ENCODE data around the gene ABCC4. TPM values are rescaled to one million over a fixed set of nuclear protein-coding genes. Genes with fewer than 3 reads are reported as not detected.

Gene ABCC4
- total and polyA plus RNA-seq, 2 experiments from 2014 or later: 9.8 to 23.3 TPM

GRCh38 chr13:94988654-94989053 lies 312.6 kb downstream of the ABCC4 start:
- H3K4me2 ChIP-seq: no peak overlapping the region
- DNase-seq (ENCODE audit: low spot score): no peak
- no peak overlapping the region for H2AFZ ChIP-seq
- H3K27ac ChIP-seq: no peak overlapping the region
- no peaks in the 10 kb centered on the region for H4K20me1 ChIP-seq (ENCODE audit: insufficient read depth, poor library complexity, severe bottlenecking)
- no peaks in the 10 kb centered on the region for H3K9me3 ChIP-seq (ENCODE audit: low read depth)
- no peaks in the 10 kb centered on the region for H3K27me3 ChIP-seq
- no peak for TF ChIP-seq EZH2 (IDR thresholded peaks at IDR 0.05; ENCODE audit: borderline replicate concordance)
- TF ChIP-seq EZH2phosphoT487 (IDR thresholded peaks at IDR 0.05; ENCODE audit: low read depth, severe bottlenecking, unreplicated experiment): no peak
- TF ChIP-seq, protein P1, sequence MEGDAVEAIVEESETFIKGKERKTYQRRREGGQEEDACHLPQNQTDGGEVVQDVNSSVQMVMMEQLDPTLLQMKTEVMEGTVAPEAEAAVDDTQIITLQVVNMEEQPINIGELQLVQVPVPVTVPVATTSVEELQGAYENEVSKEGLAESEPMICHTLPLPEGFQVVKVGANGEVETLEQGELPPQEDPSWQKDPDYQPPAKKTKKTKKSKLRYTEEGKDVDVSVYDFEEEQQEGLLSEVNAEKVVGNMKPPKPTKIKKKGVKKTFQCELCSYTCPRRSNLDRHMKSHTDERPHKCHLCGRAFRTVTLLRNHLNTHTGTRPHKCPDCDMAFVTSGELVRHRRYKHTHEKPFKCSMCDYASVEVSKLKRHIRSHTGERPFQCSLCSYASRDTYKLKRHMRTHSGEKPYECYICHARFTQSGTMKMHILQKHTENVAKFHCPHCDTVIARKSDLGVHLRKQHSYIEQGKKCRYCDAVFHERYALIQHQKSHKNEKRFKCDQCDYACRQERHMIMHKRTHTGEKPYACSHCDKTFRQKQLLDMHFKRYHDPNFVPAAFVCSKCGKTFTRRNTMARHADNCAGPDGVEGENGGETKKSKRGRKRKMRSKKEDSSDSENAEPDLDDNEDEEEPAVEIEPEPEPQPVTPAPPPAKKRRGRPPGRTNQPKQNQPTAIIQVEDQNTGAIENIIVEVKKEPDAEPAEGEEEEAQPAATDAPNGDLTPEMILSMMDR (IDR thresholded peaks at IDR 0.05; ENCODE audit: poor library complexity): no peak
- 51% methylated on average over 3 of the region's 3 CpGs for WGBS (ENCODE audit: low lambda C conversion rate, missing lambda C conversion rate)
- H3K9me2 ChIP-seq (replicated peaks; ENCODE audit: insufficient read depth): no peaks in the 10 kb centered on the region
- H3K36me3 ChIP-seq (replicated peaks; ENCODE audit: insufficient read depth, low read depth): no peaks in the 10 kb centered on the region
- no peak overlapping the region for H3K4me3 ChIP-seq
- no peaks in the 10 kb centered on the region for H3K79me2 ChIP-seq
- H3K4me1 ChIP-seq (ENCODE audit: insufficient read depth): no peaks in the 10 kb centered on the region

DNA sequence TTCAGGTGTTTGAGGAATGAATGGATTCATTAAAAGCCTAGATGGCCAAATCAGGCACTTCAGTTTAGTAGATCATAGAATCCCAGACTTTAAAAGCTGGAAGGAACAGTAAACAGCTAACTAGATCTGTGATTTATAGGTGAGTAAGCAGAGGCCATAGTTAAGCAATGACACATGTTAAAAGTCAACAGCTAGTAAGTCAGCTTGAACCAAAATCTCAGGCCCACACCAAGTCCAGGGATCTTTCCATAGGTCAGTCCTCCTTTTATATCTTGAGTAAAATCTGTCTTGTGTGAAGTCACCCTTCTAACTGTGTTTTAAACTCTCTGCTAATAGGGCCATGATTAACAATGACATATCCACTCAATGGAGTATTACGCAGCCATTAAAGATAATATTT lies 313.4 kb downstream of the ABCC4 start:
- H3K79me2 ChIP-seq: no peaks in the 10 kb centered on the region
- H3K36me3 ChIP-seq (replicated peaks; ENCODE audit: insufficient read depth, low read depth): no peaks in the 10 kb centered on the region
- DNase-seq (ENCODE audit: low spot score): no peak
- H3K4me3 ChIP-seq: no peak overlapping the region
- no peak for TF ChIP-seq EZH2phosphoT487 (IDR thresholded peaks at IDR 0.05; ENCODE audit: low read depth, severe bottlenecking, unreplicated experiment)
- TF ChIP-seq EZH2 (IDR thresholded peaks at IDR 0.05; ENCODE audit: borderline replicate concordance): no peak
- TF ChIP-seq, protein P1 (IDR thresholded peaks at IDR 0.05; ENCODE audit: poor library complexity): no peak
- WGBS (ENCODE audit: low lambda C conversion rate, missing lambda C conversion rate): 87% methylated on average over 1 of the region's 1 CpG
- no peak overlapping the region for H3K4me2 ChIP-seq
- no peak overlapping the region for H3K27ac ChIP-seq
- H3K9me3 ChIP-seq (ENCODE audit: low read depth): no peaks in the 10 kb centered on the region
- no peaks in the 10 kb centered on the region for H3K27me3 ChIP-seq
- H2AFZ ChIP-seq: no peak overlapping the region
- no peaks in the 10 kb centered on the region for H4K20me1 ChIP-seq (ENCODE audit: insufficient read depth, poor library complexity, severe bottlenecking)
- no peaks in the 10 kb centered on the region for H3K4me1 ChIP-seq (ENCODE audit: insufficient read depth)
- no peaks in the 10 kb centered on the region for H3K9me2 ChIP-seq (replicated peaks; ENCODE audit: insufficient read depth)

GRCh38 chr13:94987081-94987480 lies 314.2 kb downstream of the ABCC4 start:
- WGBS (ENCODE audit: low lambda C conversion rate, missing lambda C conversion rate): 86% methylated on average over 5 of the region's 5 CpGs
- Histone ChIP-seq H3K9me2 (replicated peaks; ENCODE audit: insufficient read depth) (no peaks in the 10 kb centered on the region), H3K9me3 (ENCODE audit: low read depth) (no peaks in the 10 kb centered on the region), H2AFZ (no peak overlapping the region), H3K4me1 (ENCODE audit: insufficient read depth) (no peaks in the 10 kb centered on the region), H4K20me1 (ENCODE audit: insufficient read depth, poor library complexity, severe bottlenecking) (no peaks in the 10 kb centered on the region), H3K4me3 (no peak overlapping the region), H3K36me3 (replicated peaks; ENCODE audit: insufficient read depth, low read depth) (no peaks in the 10 kb centered on the region), H3K79me2 (no peaks in the 10 kb centered on the region), H3K27me3 (no peaks in the 10 kb centered on the region), H3K4me2 (no peak overlapping the region), H3K27ac (no peak overlapping the region)
- TF ChIP-seq EZH2phosphoT487 (IDR thresholded peaks at IDR 0.05; ENCODE audit: low read depth, severe bottlenecking, unreplicated experiment): no peak
- TF ChIP-seq, protein P1 (IDR thresholded peaks at IDR 0.05; ENCODE audit: poor library complexity): no peak
- TF ChIP-seq EZH2 (IDR thresholded peaks at IDR 0.05; ENCODE audit: borderline replicate concordance): no peak
- no peak for DNase-seq (ENCODE audit: low spot score)

- Histone ChIP-seq H4K20me1 (ENCODE audit: insufficient read depth, poor library complexity, severe bottlenecking) (no peaks in the 10 kb centered on the region), H3K4me1 (ENCODE audit: insufficient read depth) (no peaks in the 10 kb centered on the region), H3K27ac (no peak overlapping the region), H3K36me3 (replicated peaks; ENCODE audit: insufficient read depth, low read depth) (no peaks in the 10 kb centered on the region), H3K4me2 (no peak overlapping the region), H3K9me2 (replicated peaks; ENCODE audit: insufficient read depth) (no peaks in the 10 kb centered on the region), H3K79me2 (no peaks in the 10 kb centered on the region), H2AFZ (no peak overlapping the region), H3K9me3 (ENCODE audit: low read depth) (no peaks in the 10 kb centered on the region), H3K27me3 (no peaks in the 10 kb centered on the region), H3K4me3 (no peak overlapping the region)
- TF ChIP-seq EZH2phosphoT487 (IDR thresholded peaks at IDR 0.05; ENCODE audit: low read depth, severe bottlenecking, unreplicated experiment) (no peak), EZH2 (IDR thresholded peaks at IDR 0.05; ENCODE audit: borderline replicate concordance) (no peak)
- TF ChIP-seq, protein P1 (IDR thresholded peaks at IDR 0.05; ENCODE audit: poor library complexity): no peak
- 64% methylated on average over 4 of the region's 4 CpGs for WGBS (ENCODE audit: low lambda C conversion rate, missing lambda C conversion rate)
- DNase-seq (ENCODE audit: low spot score): no peak
Measured at GRCh38 chr13:94984958-94985357, 316.3 kb downstream of the ABCC4 start.

All from hepatocyte (in vitro differentiated cells).